HepG2 (cell line): ENCODE results near the gene IGFALS. TPM values are rescaled to one million over a fixed set of nuclear protein-coding genes. Genes with fewer than 3 reads are reported as not detected.

Experiments
- ATAC-seq: fragments of 200-7000 bp; cut with Tn5 transposase; 3 replicates; pipeline ENCODE4 v1.9.1; 2020; ENCODE audit warnings: mild to moderate bottlenecking, moderate library complexity
- BruUV-seq: library from RNA; stranded (reverse); fragments of 400-500 nt; replicated peaks from 2 replicates; lab custom pipeline; 2021; lab: Mats Ljungman, UMichigan
- CTCF ChIA-PET: fragments of 300-600 bp; formaldehyde crosslinking; extraction: SDS; loops from one replicate; lab custom pipeline; 2021; ENCODE audit warnings: low total read pairs, inconsistent platforms, low intra/inter-chr PET ratio; lab: Yijun Ruan, JAX
- POLR2A ChIA-PET: fragments of 350-600 bp; sonication (Branson Sonifier 250); formaldehyde crosslinking; loops from one replicate; lab custom pipeline; 2020; ENCODE audit warnings: antibody characterized with exemption, inconsistent platforms; lab: Yijun Ruan, JAX
- DNase-seq: peaks from one replicate; pipeline ENCODE4 v3.0.0-alpha.2; 2015; ENCODE audit warnings: low spot score
- FAIRE-seq: peaks from 3 replicates; lab custom pipeline; 2011; peaks lifted over from hg19 to GRCh38; lab: Jason Lieb, UNC
- H2AFZ ChIP-seq: one replicate; pipeline ENCODE4 v1.6.1; 2011; ENCODE audit warnings: low read length, inconsistent platforms
- H3K27ac ChIP-seq: fragments of 300-600 bp; 3 replicates; pipeline ENCODE4 v1.8.0; 2011; ENCODE audit warnings: mixed run types, mild to moderate bottlenecking, mixed read lengths, low read length, inconsistent platforms; ENCODE audit not compliant: insufficient read depth; ENCODE audit errors: extremely low read length
- H3K27me3 ChIP-seq, 2 experiments: fragments of 200-600 bp in 1 of 2; 2 replicates in 1 of 2; 3 replicates in 1 of 2; pipeline versions ENCODE4 v1.6.0 to v1.8.0; 2011; ENCODE audit warnings: low read length in 2 of 2, mild to moderate bottlenecking in 2 of 2, moderate library complexity in 2 of 2, inconsistent platforms in 1 of 2; ENCODE audit not compliant: insufficient read depth in 2 of 2, control insufficient read depth in 1 of 2
- H3K36me3 ChIP-seq, 2 experiments: fragments of 200-600 bp in 1 of 2; replicated peaks in 1 of 2; 2 replicates in 1 of 2; 3 replicates in 1 of 2; pipeline versions ENCODE4 v1.5.1 to v1.8.0; 2011; ENCODE audit warnings: low read length in 2 of 2, inconsistent platforms in 1 of 2; ENCODE audit not compliant: insufficient read depth in 2 of 2, control insufficient read depth in 1 of 2
- H3K4me1 ChIP-seq: 2 replicates; pipeline ENCODE4 v1.5.1; 2012; ENCODE audit warnings: low read length, inconsistent platforms; ENCODE audit not compliant: insufficient read depth
- H3K4me2 ChIP-seq: 2 replicates; pipeline ENCODE4 v1.6.0; 2011; ENCODE audit warnings: low read depth, low read length, inconsistent platforms
- H3K4me3 ChIP-seq, 3 experiments: fragments of 200-600 bp in 1 of 3; sonication (generic), shearing (Covaris generic) in 1 of 3; replicated peaks in 1 of 3; 2 replicates each; pipeline ENCODE4 v1.5.1; 2011 to 2016; ENCODE audit warnings: low read length in 3 of 3, inconsistent platforms in 2 of 3, low read depth in 2 of 3, mild to moderate bottlenecking in 2 of 3, control low read depth in 1 of 3, mixed read lengths in 1 of 3; ENCODE audit not compliant: insufficient read depth in 1 of 3
- H3K79me2 ChIP-seq: one replicate; pipeline ENCODE4 v1.6.1; 2011; ENCODE audit warnings: low read length, inconsistent platforms; ENCODE audit not compliant: insufficient read depth
- H3K9ac ChIP-seq: 2 replicates; pipeline ENCODE4 v1.6.0; 2011; ENCODE audit warnings: mild to moderate bottlenecking, low read depth, low read length, inconsistent platforms; ENCODE audit not compliant: insufficient read depth
- H3K9me3 ChIP-seq: 2 replicates; pipeline ENCODE4 v1.5.1; 2012; ENCODE audit warnings: mild to moderate bottlenecking, low read length
- H4K20me1 ChIP-seq: 2 replicates; pipeline ENCODE4 v1.6.0; 2011; ENCODE audit warnings: inconsistent platforms, mild to moderate bottlenecking, low read length, moderate library complexity; ENCODE audit not compliant: insufficient read depth
- AGO2 ChIP-seq: fragments of 200-400 bp; formaldehyde crosslinking; optimal IDR thresholded peaks from 2 replicates; pipeline ENCODE3; 2017; ENCODE audit warnings: mild to moderate bottlenecking, low read depth, low read length, moderate library complexity
- NR2F1 ChIP-seq, 2 experiments: fragments of 450-650 bp in 1 of 2; formaldehyde crosslinking in 1 of 2; IDR thresholded peaks; 2 replicates each; pipeline versions ENCODE4 v1.5.0 to v1.6.1; 2016 to 2020; ENCODE audit warnings: mild to moderate bottlenecking in 1 of 2, missing compliant biosample characterization in 1 of 2, missing genetic modification reagents in 1 of 2, moderate library complexity in 1 of 2
- ZBTB33 ChIP-seq: sonication (generic); formaldehyde crosslinking; IDR thresholded peaks from 2 replicates; pipeline ENCODE4 v1.4.0; 2020; ENCODE audit warnings: missing genetic modification reagents
- WGBS: methylation state at CpG from one replicate; pipeline ENCODE4 v1.1.6; 2017; ENCODE audit warnings: low lambda C conversion rate; 5-methylcytosine and 5-hydroxymethylcytosine counted together
- in situ Hi-C: cut with HindIII; loops from 2 replicates; pipeline ENCODE4 v1.10.0; 2017; ENCODE audit warnings: low pct_unique_long_range_greater_than_20kb; ENCODE audit not compliant: extremely low pct_ligation_motif_present
- intact Hi-C: fragments of 100-400 bp; cut with micrococcal nuclease; formaldehyde crosslinking; loops from one replicate; pipeline ENCODE4 v1.10.0; 2022; ENCODE audit not compliant: unreplicated experiment
- polyA plus RNA-seq, 8 experiments: library from polyadenylated mRNA; depleted of rRNA in 3 of 8; stranded (reverse) in 7 of 8; unstranded in 1 of 8; fragments of >200 nt; fragmentation: Illumina TruSeq in 4 of 8; extraction: Trizol in 4 of 8; gene quantifications; 2 replicates each; pipeline versions ENCODE4 v1.2.1 to v1.2.3, GENCODE V29; 2011 to 2016; ENCODE audit warnings: low read depth in 4 of 8, missing spikeins in 1 of 8, mixed read lengths in 1 of 8; ENCODE audit not compliant: insufficient read depth in 1 of 8
- total RNA-seq, 5 experiments: library from RNA; depleted of rRNA; stranded (reverse); fragments of >200 nt; fragmentation: Illumina TruSeq; extraction: Trizol; gene quantifications; 2 replicates each; pipeline ENCODE4 v1.2.3, GENCODE V29; 2016; ENCODE audit warnings: low read depth in 1 of 5
- TF ChIP-seq, protein P1 (sequence below): sonication (generic); formaldehyde crosslinking; IDR thresholded peaks from 2 replicates; pipeline ENCODE4 v1.5.0; 2020; ENCODE audit warnings: missing genetic modification reagents
- TF ChIP-seq, protein P2 (sequence below): sonication (generic); formaldehyde crosslinking; IDR thresholded peaks from 2 replicates; pipeline ENCODE4 v1.5.0; 2020; ENCODE audit warnings: mild to moderate bottlenecking, missing genetic modification reagents

IGFALS gene
- total and polyA plus RNA-seq, 2 of the 13 experiments (the other 11 are each of a cell fraction or from before 2014, with no cell fraction given), result 0.34 to 2.4 TPM

DNA sequence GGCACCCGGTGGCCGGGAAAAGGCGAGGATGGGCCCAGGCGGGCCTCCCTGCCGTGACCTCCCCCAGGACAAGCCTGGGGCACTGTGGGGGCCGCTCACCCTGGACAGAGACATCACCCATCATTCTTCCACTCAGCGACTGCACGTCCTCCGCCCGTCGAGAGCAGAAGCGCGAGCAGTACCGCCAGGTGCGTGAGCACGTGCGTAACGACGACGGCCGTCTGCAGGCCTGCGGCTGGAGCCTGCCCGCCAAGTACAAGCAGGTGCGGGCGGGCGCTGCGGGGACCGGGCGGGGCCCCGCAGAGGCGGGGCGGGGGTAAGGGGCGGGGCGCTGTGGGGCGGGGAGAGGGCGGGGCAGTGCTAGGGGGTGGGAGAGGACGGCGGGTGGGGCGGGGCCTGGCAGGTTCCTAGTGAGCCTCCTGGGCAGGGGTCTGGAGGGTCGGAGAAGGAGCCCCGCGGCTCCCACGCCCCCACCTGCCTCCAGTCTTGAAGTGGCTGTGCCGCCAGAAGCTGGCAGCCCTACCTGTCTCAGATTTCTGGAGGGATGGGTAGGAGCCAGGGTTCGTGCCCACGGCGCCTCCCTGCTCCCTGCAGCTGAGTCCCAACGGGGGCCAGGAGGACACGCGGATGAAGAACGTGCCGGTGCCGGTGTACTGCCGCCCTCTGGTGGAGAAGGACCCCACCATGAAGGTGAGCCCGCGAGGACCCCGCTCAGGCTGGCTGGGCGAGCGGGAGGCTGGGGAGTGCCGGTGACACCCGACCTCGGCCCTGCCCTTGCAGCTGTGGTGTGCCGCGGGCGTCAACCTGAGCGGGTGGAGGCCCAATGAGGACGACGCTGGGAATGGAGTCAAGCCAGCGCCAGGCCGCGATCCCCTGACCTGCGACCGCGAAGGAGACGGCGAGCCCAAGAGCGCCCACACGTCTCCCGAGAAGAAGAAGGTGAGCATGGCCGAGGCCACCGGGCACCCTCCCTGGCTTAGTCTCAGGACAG, 29.7 kb downstream of the IGFALS start (continued):
- TF ChIP-seq ZBTB33, result peak; percentile 99
- TF ChIP-seq, all 625 proteins: peak for 6

- Histone ChIP-seq H3K4me1 (peaks cover 2% of the 10 kb centered on the region), H4K20me1 (no peaks in the 10 kb centered on the region), H3K4me2 (no peak overlapping the region), H3K4me3 (no peak overlapping the region), H3K79me2 (no peaks in the 10 kb centered on the region), H2AFZ (no peak overlapping the region), H3K27me3 (no peaks in the 10 kb centered on the region), H3K9me3 (no peaks in the 10 kb centered on the region), H3K27ac (no peak overlapping the region), H3K36me3 (peaks cover 23 to 38% of the 10 kb centered on the region in 2 experiments; a peak in 4 of 5 replicates), H3K9ac (no peak overlapping the region)
- FAIRE-seq (no peak), ATAC-seq (no peak), DNase-seq (no peak)
- 98% methylated on average over 7 of the region's 24 CpGs for WGBS
- ChIA-PET CTCF (no interaction called here), POLR2A (no interaction called here)
- no TSS peak for BruUV-seq
- peak; percentile 37 for TF ChIP-seq AGO2
- TF ChIP-seq, protein P1, sequence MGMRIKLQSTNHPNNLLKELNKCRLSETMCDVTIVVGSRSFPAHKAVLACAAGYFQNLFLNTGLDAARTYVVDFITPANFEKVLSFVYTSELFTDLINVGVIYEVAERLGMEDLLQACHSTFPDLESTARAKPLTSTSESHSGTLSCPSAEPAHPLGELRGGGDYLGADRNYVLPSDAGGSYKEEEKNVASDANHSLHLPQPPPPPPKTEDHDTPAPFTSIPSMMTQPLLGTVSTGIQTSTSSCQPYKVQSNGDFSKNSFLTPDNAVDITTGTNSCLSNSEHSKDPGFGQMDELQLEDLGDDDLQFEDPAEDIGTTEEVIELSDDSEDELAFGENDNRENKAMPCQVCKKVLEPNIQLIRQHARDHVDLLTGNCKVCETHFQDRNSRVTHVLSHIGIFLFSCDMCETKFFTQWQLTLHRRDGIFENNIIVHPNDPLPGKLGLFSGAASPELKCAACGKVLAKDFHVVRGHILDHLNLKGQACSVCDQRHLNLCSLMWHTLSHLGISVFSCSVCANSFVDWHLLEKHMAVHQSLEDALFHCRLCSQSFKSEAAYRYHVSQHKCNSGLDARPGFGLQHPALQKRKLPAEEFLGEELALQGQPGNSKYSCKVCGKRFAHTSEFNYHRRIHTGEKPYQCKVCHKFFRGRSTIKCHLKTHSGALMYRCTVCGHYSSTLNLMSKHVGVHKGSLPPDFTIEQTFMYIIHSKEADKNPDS, result no peak
- 0 out of 4 replicates have a peak, but pooled peaks of 1 of the 2 experiments have one; percentile 16 for TF ChIP-seq NR2F1 (CRISPR knock-in tag; IDR thresholded peaks at IDR 0.05)
- TF ChIP-seq, protein P2, sequence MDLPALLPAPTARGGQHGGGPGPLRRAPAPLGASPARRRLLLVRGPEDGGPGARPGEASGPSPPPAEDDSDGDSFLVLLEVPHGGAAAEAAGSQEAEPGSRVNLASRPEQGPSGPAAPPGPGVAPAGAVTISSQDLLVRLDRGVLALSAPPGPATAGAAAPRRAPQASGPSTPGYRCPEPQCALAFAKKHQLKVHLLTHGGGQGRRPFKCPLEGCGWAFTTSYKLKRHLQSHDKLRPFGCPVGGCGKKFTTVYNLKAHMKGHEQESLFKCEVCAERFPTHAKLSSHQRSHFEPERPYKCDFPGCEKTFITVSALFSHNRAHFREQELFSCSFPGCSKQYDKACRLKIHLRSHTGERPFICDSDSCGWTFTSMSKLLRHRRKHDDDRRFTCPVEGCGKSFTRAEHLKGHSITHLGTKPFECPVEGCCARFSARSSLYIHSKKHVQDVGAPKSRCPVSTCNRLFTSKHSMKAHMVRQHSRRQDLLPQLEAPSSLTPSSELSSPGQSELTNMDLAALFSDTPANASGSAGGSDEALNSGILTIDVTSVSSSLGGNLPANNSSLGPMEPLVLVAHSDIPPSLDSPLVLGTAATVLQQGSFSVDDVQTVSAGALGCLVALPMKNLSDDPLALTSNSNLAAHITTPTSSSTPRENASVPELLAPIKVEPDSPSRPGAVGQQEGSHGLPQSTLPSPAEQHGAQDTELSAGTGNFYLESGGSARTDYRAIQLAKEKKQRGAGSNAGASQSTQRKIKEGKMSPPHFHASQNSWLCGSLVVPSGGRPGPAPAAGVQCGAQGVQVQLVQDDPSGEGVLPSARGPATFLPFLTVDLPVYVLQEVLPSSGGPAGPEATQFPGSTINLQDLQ (CRISPR knock-in tag), result no peak
- in situ Hi-C loops (no loop called here), intact Hi-C loops (no loop called here)
These were observed 30.5 kb downstream of the IGFALS start for GRCh38 chr16:1762879-1763520.
